ENCODE measurements around the gene GRPEL1. TPM values are rescaled to one million over a fixed set of nuclear protein-coding genes. Genes with fewer than 3 reads are reported as not detected.
"Not testable (repeated sequence)": the region's sequence is repeated elsewhere in the genome, so short reads cannot be mapped to it uniquely, and the experiment has no call there.

GRPEL1 gene
- total RNA-seq, result 10 to 100 TPM; 35.6 to 46.1 TPM
- long read RNA-seq, transcript GRPEL1-201 (4 exons, 2,775 nt), result major isoform, 78 of 80 reads
- long read RNA-seq, partial matches to known transcripts, result 0 of 80 reads
- long read RNA-seq, other reads (novel, unspliced or antisense), result 2 of 80 reads

GRCh38 chr4:7067452-7068278 is at the start of gene GRPEL1:
Gene GRPEL1, minus strand, starts transcription at chr4:7068064. Its CDS starts 32 bp downstream, at chr4:7068032.
- intact Hi-C loops (cut with DNase I), result loop anchor here in 1 of 2 donors (5.0 kb wide), 1 partner anchor 80 kb away; no protein-coding TSS in a partner anchor
- peak; percentile 99 for DNase-seq
- ATAC-seq, result peak; percentile 97 to 98

GRCh38 chr4:7116705-7117104 is 48.8 kb upstream of the GRPEL1 start:
- intact Hi-C loops (cut with DNase I), result no loop called here
- ATAC-seq (no peak), DNase-seq (no peak)

GRCh38 chr4:7115557-7116340 is 47.9 kb upstream of the GRPEL1 start:
- no peak for DNase-seq
- ATAC-seq, result no peak
- intact Hi-C loops (cut with DNase I), result no loop called here

GRCh38 chr4:7112656-7113055 is 44.8 kb upstream of the GRPEL1 start:
- no peak for DNase-seq
- ATAC-seq, result no peak
- intact Hi-C loops (cut with DNase I), result no loop called here

GRCh38 chr4:7111441-7111840 is 43.6 kb upstream of the GRPEL1 start:
- ATAC-seq (no peak), DNase-seq (no peak)
- intact Hi-C loops (cut with DNase I), result no loop called here

GRCh38 chr4:7110546-7110945 is 42.7 kb upstream of the GRPEL1 start:
- DNase-seq, result no peak
- intact Hi-C loops (cut with DNase I), result no loop called here
- no peak for ATAC-seq

- intact Hi-C loops (cut with DNase I), result no loop called here
Measured at GRCh38 chr4:7109169-7109568, 41.3 kb upstream of the GRPEL1 start.

GRCh38 chr4:7108660-7109059 is 40.8 kb upstream of the GRPEL1 start:
- ATAC-seq (no peak), DNase-seq (no peak)
- intact Hi-C loops (cut with DNase I), result no loop called here

More at GRCh38 chr4:7109169-7109568, 41.3 kb upstream of the GRPEL1 start:
- no peak for DNase-seq
- no peak for ATAC-seq

- DNase-seq (no peak), ATAC-seq (no peak)
- intact Hi-C loops (cut with DNase I), result no loop called here
Measured at GRCh38 chr4:7108046-7108625, 40.3 kb upstream of the GRPEL1 start.

GRCh38 chr4:7107166-7107905 is 39.5 kb upstream of the GRPEL1 start:
- DNase-seq (no peak), ATAC-seq (no peak)
- intact Hi-C loops (cut with DNase I), result no loop called here

GRCh38 chr4:7105276-7105675 is 37.4 kb upstream of the GRPEL1 start:
- intact Hi-C loops (cut with DNase I), result no loop called here
- ATAC-seq, result no peak
- no peak for DNase-seq

GRCh38 chr4:7104366-7105031 is 36.6 kb upstream of the GRPEL1 start:
- intact Hi-C loops (cut with DNase I), result no loop called here
- no peak for DNase-seq
- no peak for ATAC-seq

- DNase-seq, result peak; percentile 85
- intact Hi-C loops (cut with DNase I), result no loop called here
- peak; percentile 40 to 54 for ATAC-seq
Measured at GRCh38 chr4:7103607-7104365, 35.9 kb upstream of the GRPEL1 start.

GRCh38 chr4:7103031-7103606 is 35.3 kb upstream of the GRPEL1 start:
- intact Hi-C loops (cut with DNase I), result no loop called here
- ATAC-seq (peak; percentile 95 to 96), DNase-seq (peak; percentile 94)

GRCh38 chr4:7102516-7102909 is 34.6 kb upstream of the GRPEL1 start:
- DNase-seq; intact Hi-C loops (cut with DNase I): not testable (repeated sequence)
- peak in 1 of 2 donors; percentile 3 for ATAC-seq

- peak; percentile 79 for DNase-seq
- peak; percentile 66 to 82 for ATAC-seq
- intact Hi-C loops (cut with DNase I), result no loop called here
Measured at GRCh38 chr4:7101692-7102515, 34.0 kb upstream of the GRPEL1 start.

- ATAC-seq, result no peak
Measured at GRCh38 chr4:7096236-7096635, 28.4 kb upstream of the GRPEL1 start.

More at GRCh38 chr4:7096236-7096635, 28.4 kb upstream of the GRPEL1 start:
- DNase-seq, result no peak
- intact Hi-C loops (cut with DNase I), result no loop called here

Measured in left cardiac atrium (tissue), 4 donors.